Measurements from ENCODE around the gene NR2E1. TPM values are rescaled to one million over a fixed set of nuclear protein-coding genes. Genes with fewer than 3 reads are reported as not detected.

NR2E1 gene
- total RNA-seq, 1 experiment from 2014 or later: not detected

DNA sequence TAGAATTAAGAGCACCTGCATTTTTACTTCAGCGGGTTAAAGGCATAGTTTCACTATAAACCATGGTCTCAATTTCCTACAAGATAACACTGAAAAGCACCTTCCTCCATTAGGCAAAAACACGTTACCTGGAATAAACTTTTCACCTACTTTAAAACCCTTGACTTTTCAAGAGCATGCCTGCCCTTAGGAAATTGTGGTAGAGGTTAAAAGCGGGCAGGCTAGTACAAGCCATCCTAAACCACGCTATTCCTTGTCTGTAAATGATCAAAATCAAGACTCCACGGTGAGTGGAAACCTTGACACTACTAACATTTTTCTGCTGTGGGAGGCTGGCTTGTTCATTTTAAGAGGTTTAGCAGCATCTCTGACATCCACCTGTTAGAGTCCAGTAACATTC, 43.9 kb downstream of the NR2E1 start:
- Histone ChIP-seq H3K36me3 (ENCODE audit: low read depth) (peaks cover 5% of the 10 kb centered on the region; the same call in 1 of the 2 replicates), H3K4me2 (no peak overlapping the region), H3K4me1 (replicated peaks; ENCODE audit: insufficient read depth) (peaks cover 16% of the 10 kb centered on the region; the same call in 1 of the 2 replicates), H3K79me2 (ENCODE audit: low read depth) (0 out of 2 replicates have a peak, but pooled peaks cover 7% of the 10 kb centered on the region), H3K27me3 (ENCODE audit: insufficient read depth, low read depth) (no peaks in the 10 kb centered on the region), H3K4me3 (no peak overlapping the region), H3K9me2 (ENCODE audit: insufficient read depth) (no peaks in the 10 kb centered on the region), H2AFZ (no peak overlapping the region), H3F3A (ENCODE audit: insufficient read depth, low read depth) (peaks cover 11% of the 10 kb centered on the region), H3K27ac (no peak overlapping the region), H4K20me1 (ENCODE audit: insufficient read depth) (peaks cover 3% of the 10 kb centered on the region; the same call in 1 of the 2 replicates), H3K9me3 (ENCODE audit: insufficient read depth, low read depth) (no peaks in the 10 kb centered on the region)
- DNase-seq: no peak
- intact Hi-C loops (cut with micrococcal nuclease; ENCODE audit: unreplicated experiment): no loop called here
- ChIA-PET POLR2A (ENCODE audit: unreplicated experiment) (no interaction called here), CTCF (no interaction called here)
- BruUV-seq (replicated peaks): no TSS peak
- TF ChIP-seq EZH2 (IDR thresholded peaks at IDR 0.05; ENCODE audit: low read depth): no peak
- TF ChIP-seq, protein P1, sequence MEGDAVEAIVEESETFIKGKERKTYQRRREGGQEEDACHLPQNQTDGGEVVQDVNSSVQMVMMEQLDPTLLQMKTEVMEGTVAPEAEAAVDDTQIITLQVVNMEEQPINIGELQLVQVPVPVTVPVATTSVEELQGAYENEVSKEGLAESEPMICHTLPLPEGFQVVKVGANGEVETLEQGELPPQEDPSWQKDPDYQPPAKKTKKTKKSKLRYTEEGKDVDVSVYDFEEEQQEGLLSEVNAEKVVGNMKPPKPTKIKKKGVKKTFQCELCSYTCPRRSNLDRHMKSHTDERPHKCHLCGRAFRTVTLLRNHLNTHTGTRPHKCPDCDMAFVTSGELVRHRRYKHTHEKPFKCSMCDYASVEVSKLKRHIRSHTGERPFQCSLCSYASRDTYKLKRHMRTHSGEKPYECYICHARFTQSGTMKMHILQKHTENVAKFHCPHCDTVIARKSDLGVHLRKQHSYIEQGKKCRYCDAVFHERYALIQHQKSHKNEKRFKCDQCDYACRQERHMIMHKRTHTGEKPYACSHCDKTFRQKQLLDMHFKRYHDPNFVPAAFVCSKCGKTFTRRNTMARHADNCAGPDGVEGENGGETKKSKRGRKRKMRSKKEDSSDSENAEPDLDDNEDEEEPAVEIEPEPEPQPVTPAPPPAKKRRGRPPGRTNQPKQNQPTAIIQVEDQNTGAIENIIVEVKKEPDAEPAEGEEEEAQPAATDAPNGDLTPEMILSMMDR (conservative IDR thresholded peaks at IDR 0.05): no peak

DNA sequence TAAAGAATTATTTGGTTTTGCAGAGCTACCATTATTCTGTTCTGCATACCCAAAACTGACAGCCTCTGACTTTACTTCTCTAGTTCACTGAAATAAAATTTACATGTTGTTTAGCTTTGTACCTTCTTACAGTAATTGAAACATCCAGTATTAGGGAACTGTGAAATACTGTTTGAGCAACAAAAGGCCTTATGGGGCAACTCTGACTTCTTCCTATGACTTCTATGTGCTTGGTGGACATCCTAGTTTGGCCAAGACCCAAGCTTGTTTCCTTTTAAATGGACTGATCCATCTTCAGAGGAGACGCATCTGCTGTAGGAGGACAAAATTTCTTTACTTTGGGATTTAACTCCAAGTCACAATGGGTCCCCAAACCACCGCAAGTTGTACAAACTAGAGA, 44.7 kb downstream of the NR2E1 start:
- H3K79me2 ChIP-seq (ENCODE audit: low read depth): 0 out of 2 replicates have a peak, but pooled peaks cover 7% of the 10 kb centered on the region
- H3K27ac ChIP-seq: no peak overlapping the region
- peaks cover 11% of the 10 kb centered on the region for H3F3A ChIP-seq (ENCODE audit: insufficient read depth, low read depth)
- peaks cover 3% of the 10 kb centered on the region; the same call in 1 of the 2 replicates for H4K20me1 ChIP-seq (ENCODE audit: insufficient read depth)
- H3K27me3 ChIP-seq (ENCODE audit: insufficient read depth, low read depth): no peaks in the 10 kb centered on the region
- BruUV-seq (replicated peaks): no TSS peak
- no peak overlapping the region for H3K4me3 ChIP-seq
- H3K4me2 ChIP-seq: no peak overlapping the region
- H3K4me1 ChIP-seq (replicated peaks; ENCODE audit: insufficient read depth): peaks cover 16% of the 10 kb centered on the region; the same call in 1 of the 2 replicates
- no peak for TF ChIP-seq EZH2 (IDR thresholded peaks at IDR 0.05; ENCODE audit: low read depth)
- TF ChIP-seq, protein P1 (conservative IDR thresholded peaks at IDR 0.05): no peak
- H3K9me3 ChIP-seq (ENCODE audit: insufficient read depth, low read depth): no peaks in the 10 kb centered on the region
- peaks cover 5% of the 10 kb centered on the region; the same call in 1 of the 2 replicates for H3K36me3 ChIP-seq (ENCODE audit: low read depth)
- POLR2A ChIA-PET (ENCODE audit: unreplicated experiment): no interaction called here
- DNase-seq: no peak
- CTCF ChIA-PET: no interaction called here
- intact Hi-C loops (cut with micrococcal nuclease; ENCODE audit: unreplicated experiment): no loop called here
- no peaks in the 10 kb centered on the region for H3K9me2 ChIP-seq (ENCODE audit: insufficient read depth)
- H2AFZ ChIP-seq: no peak overlapping the region

DNA sequence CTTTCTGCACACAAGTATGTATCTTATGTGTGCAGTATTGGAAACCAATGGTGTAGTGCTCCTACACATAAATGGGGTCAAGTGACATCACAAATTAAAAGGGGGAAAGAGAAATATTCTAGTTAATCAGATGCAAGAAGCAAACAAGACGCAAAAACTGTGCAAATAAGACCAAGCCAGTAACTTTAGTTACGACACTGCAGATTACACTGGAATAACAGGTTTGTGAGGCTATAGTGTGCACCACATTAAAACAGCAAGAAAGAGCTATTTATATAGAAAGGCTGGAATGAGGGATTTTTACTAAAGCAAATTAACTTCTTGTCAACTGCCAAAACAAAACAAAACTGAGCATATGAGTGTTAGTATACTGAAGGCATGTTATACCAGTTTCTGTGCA, 45.8 kb downstream of the NR2E1 start:
- CTCF ChIA-PET: no interaction called here
- DNase-seq: peak in 1 of 2 experiments; percentile 78
- H3K4me3 ChIP-seq: no peak overlapping the region
- POLR2A ChIA-PET (ENCODE audit: unreplicated experiment): no interaction called here
- no TSS peak for BruUV-seq (replicated peaks)
- peaks cover 11% of the 10 kb centered on the region; the same call in 1 of the 2 replicates for H3F3A ChIP-seq (ENCODE audit: insufficient read depth, low read depth)
- intact Hi-C loops (cut with micrococcal nuclease; ENCODE audit: unreplicated experiment): no loop called here
- peak overlapping the region; percentile 18 for H3K4me2 ChIP-seq
- H4K20me1 ChIP-seq (ENCODE audit: insufficient read depth): peaks cover 3% of the 10 kb centered on the region; the same call in 1 of the 2 replicates
- peaks cover 12% of the 10 kb centered on the region; the same call in 1 of the 2 replicates for H3K79me2 ChIP-seq (ENCODE audit: low read depth)
- no peaks in the 10 kb centered on the region for H3K9me2 ChIP-seq (ENCODE audit: insufficient read depth)
- TF ChIP-seq, protein P1 (conservative IDR thresholded peaks at IDR 0.05): no peak
- peaks cover 16% of the 10 kb centered on the region; the same call in 1 of the 2 replicates for H3K4me1 ChIP-seq (replicated peaks; ENCODE audit: insufficient read depth)
- no peak overlapping the region for H2AFZ ChIP-seq
- no peak overlapping the region for H3K27ac ChIP-seq
- peaks cover 5% of the 10 kb centered on the region; the same call in 1 of the 2 replicates for H3K36me3 ChIP-seq (ENCODE audit: low read depth)
- H3K27me3 ChIP-seq (ENCODE audit: insufficient read depth, low read depth): no peaks in the 10 kb centered on the region
- H3K9me3 ChIP-seq (ENCODE audit: insufficient read depth, low read depth): no peaks in the 10 kb centered on the region
